ENCODE measurements around the gene C14orf132.

The C14orf132 gene

GRCh38 chr14:96088074-96088473 lies 48.9 kb downstream of the C14orf132 start:
- H3K4me3 ChIP-seq (ENCODE audit: low read depth, low read length), result no peak overlapping the region
- TF ChIP-seq CTCF (IDR thresholded peaks at IDR 0.05; ENCODE audit: low read depth, low read length, missing control alignments), result no peak
- no peak for DNase-seq (ENCODE audit: low read depth)

DNA sequence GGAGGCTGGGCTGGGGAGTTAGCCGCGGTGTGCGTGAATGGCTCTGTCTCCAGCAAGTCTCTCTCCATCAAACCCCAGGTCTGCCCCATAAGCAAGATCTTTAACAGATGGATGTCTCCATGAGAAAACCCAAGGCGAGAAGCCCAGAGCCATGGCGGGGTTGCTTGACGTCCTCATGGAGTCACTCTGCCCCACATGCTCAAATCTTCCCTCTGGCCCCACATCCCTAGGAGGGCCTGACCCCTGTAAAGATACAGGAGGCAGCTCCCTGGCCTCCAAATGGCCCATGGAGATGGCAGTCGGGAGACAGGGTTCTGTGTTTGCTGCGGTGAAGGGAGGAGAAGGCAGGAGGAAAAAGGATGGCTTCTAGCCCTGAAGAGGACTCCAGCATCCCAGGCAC lies 49.3 kb downstream of the C14orf132 start:
- no peak for TF ChIP-seq CTCF (IDR thresholded peaks at IDR 0.05; ENCODE audit: low read depth, low read length, missing control alignments)
- DNase-seq (ENCODE audit: low read depth), result no peak
- no peak overlapping the region for H3K4me3 ChIP-seq (ENCODE audit: low read depth, low read length)

GRCh38 chr14:96088911-96089310 lies 49.7 kb downstream of the C14orf132 start:
- TF ChIP-seq CTCF (IDR thresholded peaks at IDR 0.05; ENCODE audit: low read depth, low read length, missing control alignments), result no peak
- no peak overlapping the region for H3K4me3 ChIP-seq (ENCODE audit: low read depth, low read length)
- no peak for DNase-seq (ENCODE audit: low read depth)

DNA sequence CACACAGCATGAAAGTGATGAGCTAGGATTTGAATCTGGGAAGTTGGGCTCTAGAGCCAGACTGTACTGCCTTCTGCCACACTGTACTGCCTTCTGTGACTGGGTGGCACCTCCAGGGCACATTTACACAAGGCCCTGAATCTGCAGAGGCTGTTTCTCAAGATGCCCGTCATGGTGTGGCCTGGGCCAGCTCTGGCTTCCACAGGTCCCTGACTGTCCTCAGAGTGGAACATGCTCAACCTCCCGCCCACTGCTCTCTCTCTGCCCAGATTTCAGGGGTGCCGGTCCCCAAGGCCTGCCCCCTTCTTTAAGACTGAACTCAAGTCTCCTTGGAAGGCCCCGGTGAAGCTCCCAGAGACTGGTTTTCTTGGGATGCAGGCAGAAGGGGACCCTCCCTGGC lies 50.2 kb downstream of the C14orf132 start:
- no peak for TF ChIP-seq CTCF (IDR thresholded peaks at IDR 0.05; ENCODE audit: low read depth, low read length, missing control alignments)
- no peak for DNase-seq (ENCODE audit: low read depth)
- H3K4me3 ChIP-seq (ENCODE audit: low read depth, low read length), result no peak overlapping the region

GRCh38 chr14:96090441-96091148 lies 51.4 kb downstream of the C14orf132 start:
- TF ChIP-seq CTCF (IDR thresholded peaks at IDR 0.05; ENCODE audit: low read depth, low read length, missing control alignments), result no peak
- H3K4me3 ChIP-seq (ENCODE audit: low read depth, low read length), result no peak overlapping the region
- DNase-seq (ENCODE audit: low read depth), result no peak

GRCh38 chr14:96091149-96091693 lies 52.1 kb downstream of the C14orf132 start:
- no peak overlapping the region for H3K4me3 ChIP-seq (ENCODE audit: low read depth, low read length)
- DNase-seq (ENCODE audit: low read depth), result no peak
- no peak for TF ChIP-seq CTCF (IDR thresholded peaks at IDR 0.05; ENCODE audit: low read depth, low read length, missing control alignments)

DNA sequence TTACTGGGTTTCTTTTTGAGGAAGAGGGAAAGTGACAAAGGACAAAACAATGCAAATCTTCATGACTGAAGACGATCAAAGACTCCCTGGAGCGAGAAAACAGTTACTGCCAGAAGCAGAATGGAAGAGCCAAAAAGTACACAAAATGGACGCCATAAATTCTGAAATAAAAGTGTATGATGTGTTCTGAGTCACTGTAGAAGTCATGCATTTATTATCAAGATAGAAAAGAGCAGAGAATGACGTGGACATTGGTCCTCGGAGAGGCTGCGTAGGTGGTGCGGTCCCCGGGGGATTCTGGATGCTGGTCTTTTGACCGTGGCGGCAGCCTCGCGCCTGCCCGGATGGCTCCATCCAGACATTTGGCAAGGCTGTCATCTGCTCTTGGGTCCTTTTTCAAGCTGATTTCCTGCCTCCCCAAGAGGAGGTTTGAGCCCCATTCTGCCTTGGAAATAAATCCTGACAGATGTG lies 52.8 kb downstream of the C14orf132 start:
- no peak overlapping the region for H3K4me3 ChIP-seq (ENCODE audit: low read depth, low read length)
- TF ChIP-seq CTCF (IDR thresholded peaks at IDR 0.05; ENCODE audit: low read depth, low read length, missing control alignments), result no peak
- DNase-seq (ENCODE audit: low read depth), result no peak
